Stimulated activated CD4-positive, alpha-beta T cell treated with anti-CD3 and anti-CD28 coated beads, Interleukin-1b, Interleukin-23, amount 100 ng/mL, for 24 hours (primary cell): ENCODE measurements around the gene TSHZ2.

Experiments used
- DNase-seq, 4 experiments: peaks; one replicate each; pipeline ENCODE4 v3.0.0-alpha.2; 2020; ENCODE audit warnings: low read depth in 4 of 4, low spot score in 1 of 4

Gene TSHZ2

DNA sequence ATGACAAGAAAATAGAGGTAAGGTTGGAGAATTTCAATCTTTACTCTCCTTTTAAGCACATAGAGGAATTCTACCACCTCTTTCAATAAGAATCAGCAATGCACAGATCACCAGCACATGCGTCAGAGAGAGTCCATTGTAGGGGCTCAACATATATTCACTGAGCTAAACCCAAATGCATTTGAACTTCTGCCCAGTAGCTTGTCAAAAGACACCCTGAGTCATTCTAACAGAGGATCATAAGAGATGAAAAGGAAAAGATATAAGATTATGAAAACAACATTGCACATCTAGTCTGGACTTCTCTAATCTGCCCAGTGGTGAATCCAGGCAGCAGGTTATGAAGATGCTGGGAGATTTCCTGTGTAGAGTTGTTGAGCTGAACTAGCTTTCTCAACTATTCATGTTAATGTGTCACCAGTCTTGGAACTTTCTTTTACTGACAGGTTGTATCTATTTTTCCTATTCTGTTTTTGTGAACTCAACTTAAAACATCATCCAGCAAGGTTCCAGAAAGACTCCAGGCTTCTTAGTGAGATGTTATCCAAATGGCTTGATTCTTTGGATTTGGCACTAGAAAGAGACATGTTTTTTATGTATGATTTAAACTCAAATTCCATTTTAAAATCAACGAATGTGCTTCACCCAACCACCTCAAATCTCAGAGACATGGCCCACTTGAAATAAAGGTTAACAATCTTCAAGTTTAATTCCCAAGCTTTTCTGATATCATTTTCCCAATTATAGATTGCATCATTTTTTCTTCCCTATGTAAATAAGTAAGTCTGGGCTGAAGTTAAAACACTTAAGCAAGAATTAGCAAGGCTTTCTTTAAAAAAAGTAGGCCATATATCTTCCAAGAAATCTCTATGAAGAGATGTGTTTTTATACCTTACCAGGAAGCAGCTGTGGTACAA is 89.3 kb downstream of the TSHZ2 start:
- DNase-seq, result no peak

DNA sequence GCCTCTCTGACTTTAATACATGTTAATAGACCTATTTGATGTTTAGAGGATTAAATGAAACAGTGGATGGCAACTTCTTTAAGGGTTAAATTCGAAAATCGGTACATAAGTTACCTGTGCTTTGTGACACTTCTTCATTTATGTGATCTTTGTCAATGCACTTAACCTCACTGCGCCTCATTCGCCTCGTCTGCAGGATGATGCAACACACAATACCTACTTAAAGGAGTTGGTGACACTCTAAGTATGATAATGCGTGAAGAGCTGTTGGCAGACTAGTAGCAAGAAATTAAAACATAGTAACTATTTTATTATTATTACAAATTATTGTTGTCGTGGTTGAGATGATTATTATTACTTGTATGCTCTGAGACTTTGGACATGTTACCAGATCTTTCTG is 92.8 kb downstream of the TSHZ2 start:
- no peak for DNase-seq

DNA sequence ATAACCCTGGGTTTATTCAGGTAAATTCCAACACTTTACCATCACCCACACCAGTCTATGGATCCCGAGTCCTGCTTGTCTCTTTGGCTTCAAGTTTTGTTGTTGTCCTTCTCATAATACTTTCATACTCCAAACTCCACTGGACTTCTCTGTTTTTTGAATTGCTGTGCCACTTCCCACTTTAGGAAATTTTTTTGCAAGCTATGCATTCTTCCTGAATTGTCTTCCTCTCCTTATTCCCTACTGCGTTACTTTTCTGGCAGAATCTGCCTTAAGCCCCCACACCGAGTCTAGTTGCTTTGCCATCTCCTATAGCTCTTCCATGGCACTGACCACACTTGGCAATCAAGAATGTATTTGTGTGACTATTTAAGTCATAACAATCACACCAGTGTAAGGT is 96.1 kb downstream of the TSHZ2 start:
- no peak for DNase-seq

DNA sequence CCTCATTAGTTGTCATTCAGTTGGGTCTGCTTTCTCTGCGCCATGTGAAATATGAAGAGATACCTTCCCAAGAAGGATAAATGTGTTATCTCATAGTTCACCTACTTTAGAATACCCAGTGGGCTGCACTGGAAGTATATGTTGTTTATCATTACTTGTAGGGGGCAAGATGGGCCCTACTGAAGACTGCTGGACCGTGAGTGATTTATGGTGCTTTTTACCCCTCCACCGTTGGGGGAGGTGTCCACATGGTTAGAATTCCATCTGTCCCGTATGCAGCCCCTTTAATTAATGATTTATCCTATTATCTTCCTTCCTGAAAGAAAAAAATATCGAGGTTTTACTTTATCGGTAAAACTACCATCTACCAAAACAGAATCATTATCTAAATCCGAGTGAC is 97.0 kb downstream of the TSHZ2 start:
- no peak for DNase-seq

DNA sequence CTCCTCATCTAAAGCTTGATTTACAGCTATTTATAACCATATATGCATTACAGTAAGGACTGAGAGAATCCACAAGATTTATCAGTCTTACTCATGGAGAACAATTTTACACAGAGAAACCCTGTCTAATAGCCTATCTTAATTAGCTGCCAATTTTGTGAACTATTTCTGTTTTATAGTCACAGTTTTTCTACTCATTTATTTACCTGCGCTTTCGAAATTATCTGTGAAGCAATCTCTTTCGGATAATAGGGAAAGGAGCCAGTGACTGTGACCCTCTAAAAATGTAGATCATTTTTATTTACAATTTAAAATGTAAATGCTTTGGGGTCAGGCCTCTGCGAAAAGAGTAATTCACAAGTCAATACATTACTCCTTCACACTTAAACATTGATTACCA is 98.1 kb downstream of the TSHZ2 start:
- no peak for DNase-seq

DNA sequence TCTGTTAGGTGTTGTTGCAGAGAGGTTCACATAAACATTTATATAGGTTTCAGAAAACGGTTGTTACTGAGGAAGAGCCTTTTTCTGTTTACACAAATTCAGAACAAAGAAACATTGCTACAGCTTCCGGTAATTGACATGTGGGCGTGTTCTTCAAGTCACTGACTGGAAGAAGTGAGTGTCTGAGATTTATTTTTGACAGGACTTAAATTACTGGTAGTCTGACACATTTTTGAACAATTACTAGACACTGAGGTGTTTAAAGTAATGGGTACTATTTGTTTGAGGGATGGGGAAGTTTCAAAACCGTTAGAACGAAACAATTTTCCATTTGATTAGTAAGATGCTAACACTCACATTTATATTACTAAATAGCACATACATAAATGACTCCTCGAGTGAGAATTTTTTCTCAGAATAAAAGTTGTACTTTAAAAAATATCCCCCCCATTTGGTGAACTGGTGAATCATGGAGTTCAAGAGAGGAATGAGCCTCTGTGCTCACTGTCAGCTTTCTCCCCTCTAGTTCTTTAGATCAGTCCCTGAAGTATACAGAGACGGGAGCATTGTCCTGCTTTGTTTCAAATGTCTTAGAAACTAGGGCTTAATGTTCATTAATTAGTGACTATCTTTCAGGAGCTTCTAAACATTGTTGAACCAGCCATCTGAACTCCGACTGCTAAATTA is 98.7 kb downstream of the TSHZ2 start:
- no peak for DNase-seq

DNA sequence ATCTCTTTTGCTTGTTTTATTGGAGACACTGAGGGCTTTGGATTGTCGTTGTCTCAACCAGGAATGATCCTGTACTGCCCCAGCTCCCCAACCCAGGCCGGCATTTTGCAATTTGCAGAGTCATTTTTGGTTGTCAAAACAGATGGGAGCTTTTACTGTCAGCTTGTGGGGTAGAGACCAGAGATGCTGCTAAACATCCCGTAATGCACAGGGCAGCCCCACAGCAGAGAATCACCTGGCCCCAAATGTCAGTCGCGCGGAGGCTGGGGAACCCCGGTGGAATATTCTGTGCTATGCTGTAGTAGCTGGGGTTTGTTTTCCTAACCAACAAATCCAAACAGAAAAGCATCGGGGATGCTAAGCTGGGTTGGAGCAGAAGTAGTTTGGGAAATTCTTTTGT is 99.7 kb downstream of the TSHZ2 start:
- peak in 2 of 4 experiments; percentile 12 to 21 for DNase-seq

DNA sequence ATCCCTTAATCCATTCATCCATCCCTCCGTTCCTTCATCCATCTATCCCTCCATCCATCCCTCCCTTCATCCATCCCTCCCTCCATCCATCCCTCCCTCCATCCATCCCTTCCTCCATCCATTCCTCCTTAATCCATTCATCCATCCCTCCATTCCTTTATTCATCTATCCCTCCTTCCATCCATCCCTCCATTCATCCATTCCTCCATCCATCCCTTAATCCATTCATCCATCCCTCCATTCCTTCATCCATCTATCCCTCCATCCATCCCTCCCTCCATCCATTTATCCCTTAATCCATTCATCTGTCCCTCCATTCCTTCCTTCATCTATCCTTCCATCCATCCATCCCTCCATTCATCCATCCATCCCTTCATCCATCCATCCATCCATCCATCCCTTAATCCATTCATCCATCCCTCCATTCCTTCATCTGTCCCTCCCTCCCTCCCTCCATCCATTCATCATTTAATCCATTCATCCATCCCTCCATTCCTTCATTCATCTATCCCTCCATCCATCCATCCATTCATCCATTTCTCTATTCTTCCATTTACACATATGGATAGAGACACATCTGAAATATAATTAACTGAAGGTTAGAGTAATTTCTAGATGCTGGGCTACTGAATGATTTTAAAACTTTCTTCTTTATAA is 100.9 kb downstream of the TSHZ2 start:
- no peak for DNase-seq

DNA sequence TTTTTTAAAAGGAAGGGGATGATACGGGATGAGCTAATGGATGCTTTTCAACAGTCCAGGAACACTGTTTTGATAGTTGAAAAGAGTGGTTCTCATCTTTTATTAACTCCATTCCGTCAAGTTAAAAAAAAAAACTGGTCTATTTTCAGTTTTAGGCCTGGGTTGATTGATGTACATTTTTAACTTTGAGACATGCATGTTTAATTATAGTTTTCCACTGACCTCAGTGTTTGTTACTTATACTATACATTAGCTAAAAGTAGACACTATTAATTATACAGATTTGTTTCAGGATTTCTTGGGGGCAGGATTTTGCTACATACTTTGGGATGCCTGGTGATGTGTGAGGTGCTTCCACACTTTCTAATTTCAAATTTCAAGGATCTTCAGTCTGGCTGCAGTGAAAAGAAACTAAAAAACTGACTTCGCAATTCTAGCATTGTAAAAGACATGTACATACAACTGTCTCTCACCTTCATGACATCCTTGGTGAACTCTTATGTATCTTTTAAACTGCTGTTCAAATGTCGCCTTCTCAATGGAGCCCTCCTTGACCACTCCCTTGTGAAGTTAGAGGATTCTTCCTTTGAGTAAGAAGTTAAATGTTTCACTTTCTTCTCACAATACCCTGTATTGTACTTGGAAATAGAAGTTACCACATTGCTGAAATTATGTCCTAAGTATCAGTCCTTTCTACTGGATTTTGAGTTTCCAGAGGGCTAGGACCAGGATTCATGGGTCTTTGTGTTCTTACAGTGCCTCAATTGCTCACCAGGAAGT is 101.7 kb downstream of the TSHZ2 start:
- DNase-seq, result no peak

DNA sequence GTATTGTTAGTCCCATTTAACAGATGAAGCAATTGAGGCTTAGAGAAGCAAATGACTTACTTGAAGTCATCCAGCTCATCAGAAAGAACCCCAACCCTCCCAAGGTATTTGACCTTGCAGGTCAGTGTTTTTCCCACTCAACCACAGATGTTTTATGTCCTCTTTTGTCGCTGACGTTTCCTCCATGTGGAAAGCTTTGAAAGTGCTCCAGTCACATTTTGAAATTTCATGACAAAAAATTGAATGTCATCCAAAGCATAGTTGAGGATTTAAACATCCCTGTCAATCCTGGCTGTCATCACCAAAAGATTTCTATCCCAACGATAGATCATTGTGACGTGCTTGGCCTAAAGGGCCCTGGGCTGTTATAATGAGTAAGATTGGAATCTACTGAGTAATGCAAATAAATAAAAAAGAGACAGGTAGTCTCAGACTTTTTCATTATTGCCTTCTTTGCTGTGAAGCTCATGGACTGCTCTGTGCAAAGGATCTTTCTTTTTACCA is 102.7 kb downstream of the TSHZ2 start:
- no peak for DNase-seq

DNA sequence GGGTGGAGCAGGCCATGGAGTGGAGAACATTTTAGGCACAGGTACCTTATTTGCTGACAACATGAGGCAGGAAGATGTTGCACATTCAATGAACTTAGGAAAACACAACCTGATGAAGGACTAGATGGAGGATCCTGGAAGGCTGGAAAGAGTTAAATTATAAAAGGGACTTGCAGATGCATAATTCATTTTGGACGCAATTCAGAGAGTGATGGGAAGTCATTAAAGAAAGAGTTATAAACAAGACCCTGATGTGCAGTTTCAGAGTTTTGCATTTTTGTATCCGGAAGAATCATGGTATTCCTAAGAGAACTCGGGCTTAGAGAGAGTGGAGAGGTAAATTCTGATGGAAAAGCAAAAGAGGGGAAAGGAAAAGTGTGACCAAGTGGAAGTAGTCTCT is 104.5 kb downstream of the TSHZ2 start:
- DNase-seq, result no peak

DNA sequence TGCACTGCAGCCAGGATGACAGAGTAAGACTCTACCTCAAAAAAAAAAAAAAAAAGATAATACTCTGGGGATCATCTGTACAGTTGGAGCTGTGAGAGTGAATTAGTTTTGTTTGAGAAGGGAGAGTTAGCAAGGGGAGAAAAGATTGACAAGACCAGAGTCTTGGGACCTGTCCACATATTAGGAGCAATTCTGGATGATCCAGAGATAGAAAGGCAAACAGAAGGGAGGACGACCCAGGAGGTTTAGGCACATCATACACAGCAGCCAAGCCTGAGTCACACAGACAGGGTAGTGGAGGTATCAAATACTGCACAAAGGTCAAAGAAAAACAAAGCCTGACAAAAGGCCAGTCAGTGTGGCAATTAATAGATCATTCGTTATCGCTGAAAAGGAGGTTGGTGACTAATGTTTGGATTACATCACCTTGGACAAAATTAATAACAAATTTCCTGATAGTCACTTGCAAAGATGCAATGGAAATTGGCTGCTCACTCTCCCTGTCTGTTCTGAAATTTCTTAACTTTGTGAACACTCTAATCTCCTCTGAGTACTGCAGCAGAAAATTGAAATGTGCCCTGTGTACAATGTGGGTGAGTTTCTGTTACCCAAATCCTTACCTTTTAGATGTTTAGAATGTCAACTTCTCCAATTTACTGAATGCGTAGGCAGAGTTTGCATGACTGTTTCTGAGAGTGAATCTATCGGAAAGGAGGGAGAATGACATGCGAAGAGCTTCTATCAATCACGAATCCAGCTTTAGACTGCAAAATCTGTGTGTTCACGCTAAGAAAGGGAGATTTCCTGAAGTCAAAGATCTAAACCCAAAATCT is 105.4 kb downstream of the TSHZ2 start:
- no peak for DNase-seq

DNA sequence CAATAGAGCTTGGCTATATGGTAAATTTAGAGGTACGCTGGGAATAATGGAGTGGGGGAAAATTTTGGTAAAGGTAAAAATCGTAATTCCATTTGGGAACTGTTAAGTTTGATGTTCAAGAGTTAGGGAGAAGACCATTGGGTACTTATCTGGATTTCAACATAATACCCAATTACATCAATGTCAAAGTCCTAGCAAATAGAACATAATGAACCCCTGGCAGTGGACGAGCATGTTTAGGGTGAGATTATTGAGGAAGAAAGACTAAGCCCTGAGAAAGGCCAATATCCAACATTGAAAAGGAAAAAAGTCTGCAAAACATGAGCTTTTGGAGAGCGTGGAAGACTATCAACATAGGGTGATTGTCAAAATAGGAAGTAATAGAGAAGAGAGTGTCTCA is 106.6 kb downstream of the TSHZ2 start:
- no peak for DNase-seq

DNA sequence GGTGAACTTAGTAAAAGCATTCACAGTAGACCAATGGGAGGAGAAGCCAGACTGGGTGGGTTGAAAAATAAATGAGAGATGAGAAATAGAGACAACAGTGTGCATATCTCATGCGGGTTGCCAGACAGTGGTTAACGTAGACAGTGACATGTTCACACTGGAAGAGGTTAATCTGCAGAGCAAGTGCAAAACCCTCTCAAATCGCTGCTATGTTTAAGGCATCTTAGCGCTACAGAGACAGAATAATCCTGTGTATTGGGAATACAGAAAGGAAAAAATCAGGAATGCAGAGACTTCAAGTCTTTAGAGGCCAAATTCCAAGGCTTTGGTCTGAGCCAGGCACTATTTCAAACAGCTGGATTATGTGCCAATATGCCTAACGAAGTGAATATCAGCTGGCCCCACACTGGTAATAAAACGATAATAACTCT is 107.1 kb downstream of the TSHZ2 start:
- no peak for DNase-seq

DNA sequence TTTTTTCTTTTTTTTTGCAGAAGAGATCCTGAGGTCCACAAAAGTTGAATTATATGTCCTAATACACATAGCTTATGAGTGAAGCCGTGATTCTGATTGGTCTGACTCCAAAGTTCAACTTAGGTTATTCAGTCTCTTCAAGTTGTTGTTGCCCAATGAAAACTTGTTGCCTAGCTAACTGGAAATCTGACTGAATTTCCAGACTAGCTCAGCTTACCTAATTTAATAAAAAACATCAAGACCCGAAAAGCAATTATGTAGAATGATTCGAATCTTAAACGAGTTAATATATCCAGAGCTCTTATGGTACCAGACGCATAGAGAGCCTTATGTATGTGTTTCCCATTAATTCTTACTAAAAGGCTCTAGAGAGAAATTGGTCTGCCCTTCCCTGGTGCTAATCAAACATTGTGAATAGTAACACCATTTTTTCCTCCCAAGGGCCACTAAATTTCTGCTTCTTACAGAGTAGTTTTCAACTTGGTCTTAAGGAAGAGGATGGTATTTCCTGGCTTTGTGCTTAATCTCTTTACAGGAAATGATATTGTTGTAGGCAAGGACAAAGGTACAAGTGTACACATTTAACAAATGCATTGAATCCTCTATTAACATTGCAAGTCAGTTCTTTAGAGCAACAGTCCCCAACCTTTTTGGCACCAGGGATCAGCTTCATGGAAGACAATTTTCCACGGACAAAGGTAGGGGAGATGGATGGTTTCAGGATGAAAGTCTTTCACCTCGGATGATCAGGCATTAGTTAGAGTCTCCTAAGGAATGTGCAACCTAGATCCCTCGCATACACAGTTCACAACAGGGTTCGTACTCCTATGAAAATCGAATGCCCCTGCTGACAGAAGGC is 107.9 kb downstream of the TSHZ2 start:
- DNase-seq, result no peak

DNA sequence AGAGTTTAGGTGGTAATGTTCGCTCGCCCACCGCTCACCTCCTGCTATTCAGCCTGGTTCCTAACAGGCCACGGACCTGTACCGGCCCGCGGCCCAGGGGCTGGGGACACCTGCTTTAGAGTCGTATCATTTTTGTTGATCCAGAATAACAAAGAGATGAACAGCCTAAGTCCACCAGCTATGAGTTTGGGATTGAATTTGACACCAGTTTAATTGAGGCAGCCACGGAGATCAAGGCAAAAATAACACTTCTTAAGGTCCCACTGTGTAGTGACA is 108.5 kb downstream of the TSHZ2 start:
- DNase-seq, result no peak

DNA sequence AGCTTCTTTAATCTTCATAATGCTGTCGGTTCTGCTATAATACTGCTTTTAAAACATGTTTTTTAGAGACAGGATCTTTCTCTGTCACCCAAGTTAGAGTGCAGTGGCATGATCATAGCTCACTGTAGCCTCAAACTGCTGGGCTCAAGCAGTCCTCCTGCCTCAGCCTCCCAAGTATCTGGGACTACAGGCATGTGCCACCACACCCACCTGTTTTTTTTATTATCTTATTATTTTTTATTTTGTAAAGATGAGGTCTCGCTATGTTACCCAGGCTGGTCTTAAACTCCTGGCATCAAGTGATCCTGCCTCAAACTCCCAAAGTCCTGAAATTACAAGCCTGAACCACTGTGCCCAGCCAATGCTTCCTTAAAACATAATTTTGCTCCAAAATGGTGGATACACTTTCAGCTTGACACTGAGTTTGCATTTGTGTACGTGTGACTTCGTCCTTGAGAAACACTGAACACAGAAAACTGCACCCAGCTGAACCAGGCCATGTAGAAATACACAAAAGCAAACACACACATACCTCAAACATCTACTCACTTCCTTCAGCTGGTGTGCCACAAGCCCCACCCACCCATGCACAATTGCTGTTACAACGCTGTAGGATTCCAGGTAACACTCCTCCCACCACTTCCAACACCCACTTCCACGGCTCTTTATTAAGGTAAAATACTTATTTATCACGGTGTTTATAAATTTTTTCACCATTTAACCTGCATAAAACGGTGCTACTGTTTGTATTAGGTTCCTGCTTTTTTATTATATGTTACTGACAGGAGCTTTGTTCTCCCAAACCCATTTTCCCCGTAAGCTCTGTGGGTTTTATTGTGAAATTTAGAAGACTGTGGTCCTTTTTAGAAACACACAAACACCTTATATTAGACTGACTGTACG is 109.1 kb downstream of the TSHZ2 start:
- DNase-seq, result no peak
